T-helper 1 cell (primary cell): ENCODE measurements around the gene DHX29.

Source experiments
- DNase-seq, 5 donors: peaks; one replicate each; pipeline ENCODE4 v3.0.0-alpha.2; 2012 to 2020

The DHX29 gene

GRCh38 chr5:55232271-55232984 lies 75.1 kb downstream of the DHX29 start:
- no peak for DNase-seq

GRCh38 chr5:55231919-55232270 lies 75.6 kb downstream of the DHX29 start:
- DNase-seq = no peak

GRCh38 chr5:55231029-55231918 lies 76.2 kb downstream of the DHX29 start:
- DNase-seq = peak in 1 of 5 donors; percentile 11

GRCh38 chr5:55230086-55230629 lies 77.3 kb downstream of the DHX29 start:
- DNase-seq = no peak

- no peak for DNase-seq
Observed at GRCh38 chr5:55227664-55228430, 79.6 kb downstream of the DHX29 start.

- peak in 3 of 5 donors; percentile 32 to 58 (median 37) for DNase-seq
Observed at GRCh38 chr5:55226934-55227663, 80.4 kb downstream of the DHX29 start, which contains the start of gene MCIDAS. Gene MCIDAS, minus strand, starts transcription at chr5:55227315. Its CDS starts 177 bp downstream, at chr5:55227138.

GRCh38 chr5:55226027-55226933 lies 81.2 kb downstream of the DHX29 start:
- DNase-seq = peak in 1 of 5 donors; percentile 66

- DNase-seq = no peak
Observed at GRCh38 chr5:55225346-55225745, 82.1 kb downstream of the DHX29 start.

- DNase-seq = no peak
Observed at GRCh38 chr5:55223812-55224240, 83.7 kb downstream of the DHX29 start.

- no peak for DNase-seq
Observed at GRCh38 chr5:55222985-55223811, 84.3 kb downstream of the DHX29 start.

- DNase-seq = no peak
Observed at GRCh38 chr5:55222092-55222984, 85.2 kb downstream of the DHX29 start.

- no peak for DNase-seq
Observed at GRCh38 chr5:55220433-55221185, 86.9 kb downstream of the DHX29 start.

GRCh38 chr5:55219770-55220169 lies 87.7 kb downstream of the DHX29 start:
- DNase-seq = no peak

GRCh38 chr5:55218967-55219366 lies 88.5 kb downstream of the DHX29 start:
- no peak for DNase-seq

GRCh38 chr5:55211184-55211874 lies 96.2 kb downstream of the DHX29 start:
- DNase-seq = no peak
